ENCODE results near the gene WDTC1. TPM values are rescaled to one million over a fixed set of nuclear protein-coding genes. Genes with fewer than 3 reads are reported as not detected.
"Not testable (repeated sequence)": the region's sequence is repeated elsewhere in the genome, so short reads cannot be mapped to it uniquely, and the experiment has no call there.

WDTC1 gene
- total RNA-seq, 1 experiment from 2014 or later = 37.1 TPM

GRCh38 chr1:27284425-27285273 lies 50.2 kb downstream of the WDTC1 start:
- POLR2A ChIA-PET (ENCODE audit: unreplicated experiment) = interaction anchor here (0.6 kb wide), 1 partner anchor 1804 kb away, joined by 4 read pairs; no protein-coding TSS in a partner anchor
- H3K4me3 ChIP-seq = no peak overlapping the region
- H3K36me3 ChIP-seq (ENCODE audit: low read depth) = no peaks in the 10 kb centered on the region
- peak; percentile 51 to 69 for DNase-seq
- H3K4me2 ChIP-seq = no peak overlapping the region
- BruUV-seq (replicated peaks) = no TSS peak
- no peaks in the 10 kb centered on the region for H3K4me1 ChIP-seq (replicated peaks; ENCODE audit: insufficient read depth)
- intact Hi-C loops (cut with micrococcal nuclease; ENCODE audit: unreplicated experiment) = loop anchor here (1.0 to 5.0 kb wide), 4 partner anchors 86 to 242 kb away; no protein-coding TSS in a partner anchor
- no peak overlapping the region for H3K27ac ChIP-seq
- no peaks in the 10 kb centered on the region for H3K27me3 ChIP-seq (ENCODE audit: insufficient read depth, low read depth)
- H2AFZ ChIP-seq = no peak overlapping the region
- no peaks in the 10 kb centered on the region for H3K79me2 ChIP-seq (ENCODE audit: low read depth)
- H4K20me1 ChIP-seq (ENCODE audit: insufficient read depth) = no peaks in the 10 kb centered on the region
- no peaks in the 10 kb centered on the region for H3K9me2 ChIP-seq (ENCODE audit: insufficient read depth)
- no peaks in the 10 kb centered on the region for H3F3A ChIP-seq (ENCODE audit: insufficient read depth, low read depth)
- CTCF ChIA-PET = interaction anchor here (0.9 to 2.5 kb wide), 2 partner anchors 173 to 182 kb away, joined by 6 to 9 read pairs; no protein-coding TSS in a partner anchor
- no peaks in the 10 kb centered on the region for H3K9me3 ChIP-seq (ENCODE audit: insufficient read depth, low read depth)
- TF ChIP-seq, protein P1, sequence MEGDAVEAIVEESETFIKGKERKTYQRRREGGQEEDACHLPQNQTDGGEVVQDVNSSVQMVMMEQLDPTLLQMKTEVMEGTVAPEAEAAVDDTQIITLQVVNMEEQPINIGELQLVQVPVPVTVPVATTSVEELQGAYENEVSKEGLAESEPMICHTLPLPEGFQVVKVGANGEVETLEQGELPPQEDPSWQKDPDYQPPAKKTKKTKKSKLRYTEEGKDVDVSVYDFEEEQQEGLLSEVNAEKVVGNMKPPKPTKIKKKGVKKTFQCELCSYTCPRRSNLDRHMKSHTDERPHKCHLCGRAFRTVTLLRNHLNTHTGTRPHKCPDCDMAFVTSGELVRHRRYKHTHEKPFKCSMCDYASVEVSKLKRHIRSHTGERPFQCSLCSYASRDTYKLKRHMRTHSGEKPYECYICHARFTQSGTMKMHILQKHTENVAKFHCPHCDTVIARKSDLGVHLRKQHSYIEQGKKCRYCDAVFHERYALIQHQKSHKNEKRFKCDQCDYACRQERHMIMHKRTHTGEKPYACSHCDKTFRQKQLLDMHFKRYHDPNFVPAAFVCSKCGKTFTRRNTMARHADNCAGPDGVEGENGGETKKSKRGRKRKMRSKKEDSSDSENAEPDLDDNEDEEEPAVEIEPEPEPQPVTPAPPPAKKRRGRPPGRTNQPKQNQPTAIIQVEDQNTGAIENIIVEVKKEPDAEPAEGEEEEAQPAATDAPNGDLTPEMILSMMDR (conservative IDR thresholded peaks at IDR 0.05) = peak; percentile 77
- TF ChIP-seq EZH2 (IDR thresholded peaks at IDR 0.05; ENCODE audit: low read depth) = no peak

DNA sequence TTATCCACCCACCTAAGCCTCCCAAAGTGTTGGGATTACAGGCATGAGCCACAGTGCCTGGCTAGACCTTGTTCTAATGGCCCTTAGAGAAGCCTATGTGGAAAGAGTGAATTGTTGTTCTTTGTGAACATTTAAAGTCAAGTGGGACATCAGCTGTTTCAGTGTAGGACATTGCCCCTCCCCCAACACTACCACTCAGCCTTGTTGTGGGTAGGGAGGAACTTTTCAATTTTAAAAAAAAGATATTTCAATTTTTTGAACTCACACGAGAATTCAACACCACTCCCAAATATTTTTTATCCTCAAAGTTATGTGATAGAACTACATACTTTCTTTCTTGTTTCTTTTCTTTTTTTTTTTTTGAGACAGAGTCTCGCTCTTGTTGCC lies 50.8 kb downstream of the WDTC1 start:
- Histone ChIP-seq H2AFZ (no peak overlapping the region), H3K9me3 (ENCODE audit: insufficient read depth, low read depth) (no peaks in the 10 kb centered on the region), H3K27ac (no peak overlapping the region), H4K20me1 (ENCODE audit: insufficient read depth) (no peaks in the 10 kb centered on the region), H3F3A (ENCODE audit: insufficient read depth, low read depth) (no peaks in the 10 kb centered on the region), H3K79me2 (ENCODE audit: low read depth) (no peaks in the 10 kb centered on the region), H3K4me2 (no peak overlapping the region), H3K36me3 (ENCODE audit: low read depth) (no peaks in the 10 kb centered on the region), H3K27me3 (ENCODE audit: insufficient read depth, low read depth) (no peaks in the 10 kb centered on the region), H3K4me3 (no peak overlapping the region), H3K9me2 (ENCODE audit: insufficient read depth) (no peaks in the 10 kb centered on the region), H3K4me1 (replicated peaks; ENCODE audit: insufficient read depth) (no peaks in the 10 kb centered on the region)
- no TSS peak for BruUV-seq (replicated peaks)
- DNase-seq = no peak
- POLR2A ChIA-PET (ENCODE audit: unreplicated experiment) = no interaction called here
- intact Hi-C loops (cut with micrococcal nuclease; ENCODE audit: unreplicated experiment) = loop anchor here (2.0 kb wide), 1 partner anchor 172 kb away; no protein-coding TSS in a partner anchor
- CTCF ChIA-PET = interaction anchor here (0.7 to 2.5 kb wide), 3 partner anchors 169 to 181 kb away, joined by 7 to 9 read pairs (median 8); no protein-coding TSS in a partner anchor
- TF ChIP-seq, protein P1 (conservative IDR thresholded peaks at IDR 0.05) = no peak
- no peak for TF ChIP-seq EZH2 (IDR thresholded peaks at IDR 0.05; ENCODE audit: low read depth)

DNA sequence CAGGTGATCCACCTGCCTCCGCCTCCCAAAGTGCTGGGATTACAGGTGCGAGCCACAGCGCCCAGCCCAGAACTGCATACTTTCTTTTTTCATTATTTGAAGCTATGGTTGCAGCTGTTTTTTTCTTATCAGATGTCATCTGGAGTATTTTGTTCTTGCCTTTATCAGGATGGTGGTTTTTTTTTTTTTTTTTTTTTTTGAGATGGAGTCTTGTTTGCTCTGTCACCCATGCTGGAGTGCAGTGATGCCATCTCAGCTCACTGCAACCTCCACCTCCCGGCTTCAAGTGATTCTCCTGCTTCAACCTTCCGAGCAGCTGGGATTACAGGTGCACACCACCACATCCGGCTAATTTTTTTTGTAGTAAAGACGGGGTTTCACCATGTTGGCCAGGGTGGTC lies 51.4 kb downstream of the WDTC1 start:
- H3K79me2 ChIP-seq (ENCODE audit: low read depth); H3K27me3 ChIP-seq (ENCODE audit: insufficient read depth, low read depth); H3F3A ChIP-seq (ENCODE audit: insufficient read depth, low read depth); H3K9me2 ChIP-seq (ENCODE audit: insufficient read depth); H3K36me3 ChIP-seq (ENCODE audit: low read depth); H3K4me1 ChIP-seq (replicated peaks; ENCODE audit: insufficient read depth); H3K27ac ChIP-seq; H3K4me3 ChIP-seq; H3K4me2 ChIP-seq; DNase-seq; POLR2A ChIA-PET (ENCODE audit: unreplicated experiment); H4K20me1 ChIP-seq (ENCODE audit: insufficient read depth); BruUV-seq (replicated peaks); H2AFZ ChIP-seq; H3K9me3 ChIP-seq (ENCODE audit: insufficient read depth, low read depth): not testable (repeated sequence)
- intact Hi-C loops (cut with micrococcal nuclease; ENCODE audit: unreplicated experiment) = loop anchor here (2.0 kb wide), 1 partner anchor 173 kb away; no protein-coding TSS in a partner anchor
- CTCF ChIA-PET = interaction anchor here (0.5 to 2.5 kb wide), 4 partner anchors 112 to 181 kb away, joined by 7 to 11 read pairs (median 8); no protein-coding TSS in a partner anchor

DNA sequence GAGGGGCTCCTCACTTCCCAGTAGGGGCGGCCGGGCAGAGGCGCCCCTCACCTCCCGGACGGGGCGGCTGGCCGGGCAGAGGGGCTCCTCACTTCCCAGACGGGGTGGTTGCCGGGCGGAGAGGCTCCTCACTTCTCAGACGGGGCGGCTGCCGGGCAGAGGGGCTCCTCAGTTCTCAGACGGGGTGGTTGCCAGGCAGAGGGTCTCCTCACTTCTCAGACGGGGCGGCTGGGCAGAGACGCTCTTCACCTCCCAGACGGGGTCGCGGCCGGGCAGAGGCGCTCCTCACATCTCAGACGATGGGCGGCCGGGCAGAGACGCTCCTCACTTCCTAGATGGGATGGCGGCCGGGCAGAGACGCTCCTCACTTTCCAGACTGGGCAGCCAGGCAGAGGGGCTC lies 54.7 kb downstream of the WDTC1 start:
- BruUV-seq (replicated peaks); POLR2A ChIA-PET (ENCODE audit: unreplicated experiment); H3K4me3 ChIP-seq; intact Hi-C loops (cut with micrococcal nuclease; ENCODE audit: unreplicated experiment); H3F3A ChIP-seq (ENCODE audit: insufficient read depth, low read depth); H2AFZ ChIP-seq; H3K27ac ChIP-seq; H3K9me2 ChIP-seq (ENCODE audit: insufficient read depth); CTCF ChIA-PET; DNase-seq; H3K9me3 ChIP-seq (ENCODE audit: insufficient read depth, low read depth); H3K4me2 ChIP-seq; H3K36me3 ChIP-seq (ENCODE audit: low read depth); H3K27me3 ChIP-seq (ENCODE audit: insufficient read depth, low read depth); H4K20me1 ChIP-seq (ENCODE audit: insufficient read depth); H3K79me2 ChIP-seq (ENCODE audit: low read depth); H3K4me1 ChIP-seq (replicated peaks; ENCODE audit: insufficient read depth): not testable (repeated sequence)
